Left lung (tissue), 10 donors: Measurements from ENCODE around the gene WDR36. TPM values are rescaled to one million over a fixed set of nuclear protein-coding genes. Genes with fewer than 3 reads are reported as not detected.

Source experiments
- ATAC-seq: fragments of 200-7000 bp; cut with Tn5 transposase; one replicate; pipeline ENCODE4 v1.9.1; 2020; ENCODE audit warnings: moderate library complexity
- DNase-seq, 4 donors: peaks; one replicate each; pipeline ENCODE4 v3.0.0-alpha.2; 2013 to 2020
- H3K27ac ChIP-seq, 2 donors: fragments of 200-600 bp; sonication (generic) in 1 of 2; one replicate each; pipeline versions ENCODE4 v1.5.0 to v1.8.0; 2020 to 2021
- H3K27me3 ChIP-seq, 2 donors: fragments of 200-600 bp; sonication (generic) in 1 of 2; one replicate each; pipeline versions ENCODE4 v1.5.0 to v1.8.0; 2020 to 2021
- H3K36me3 ChIP-seq, 2 donors: fragments of 200-600 bp; sonication (generic) in 1 of 2; one replicate each; pipeline versions ENCODE4 v1.5.0 to v1.8.0; 2020 to 2021
- H3K4me1 ChIP-seq, 2 donors: fragments of 200-600 bp; one replicate each; pipeline ENCODE4 v1.8.0; 2021
- H3K4me3 ChIP-seq, 2 donors: fragments of 200-600 bp; sonication (generic) in 1 of 2; one replicate each; pipeline versions ENCODE4 v1.5.0 to v1.8.0; 2020 to 2021; ENCODE audit warnings: mild to moderate bottlenecking in 1 of 2
- H3K9me3 ChIP-seq, 2 donors: fragments of 200-600 bp; sonication (generic) in 1 of 2; one replicate each; pipeline versions ENCODE4 v1.5.0 to v1.8.0; 2020 to 2021
- CTCF ChIP-seq, 2 donors: fragments of 200-600 bp; sonication (generic) in 1 of 2; IDR thresholded peaks; one replicate each; pipeline versions ENCODE4 v1.5.0 to v1.8.0; 2021; ENCODE audit warnings: antibody characterized with exemption in 2 of 2
- intact Hi-C, 2 donors: fragments of 100-400 bp; cut with DNase I; formaldehyde crosslinking; loops; one replicate each; pipeline versions ENCODE4 v1.11.2 to v1.14.2; 2022
- polyA plus RNA-seq, 6 donors: library from polyadenylated mRNA; unstranded; fragments of 120-200 nt; gene quantifications; one replicate each; pipeline ENCODE4 v1.2.1, GENCODE V29; 2013; ENCODE audit not compliant: insufficient read length in 6 of 6
- total RNA-seq, 2 donors: library from RNA; stranded (reverse); fragmentation: NEBNext Ultra II Directional; extraction: Animal tissue kit (Norgen Biotek cat#: 25700); gene quantifications; one replicate each; pipeline ENCODE4 v1.2.1, GENCODE V29; 2021
- donor health status: DM: no; HTN: yes; CAD: no.
- donor health status: DM: no; HTN: no; CAD: no.

WDR36 gene
- total and polyA plus RNA-seq, 8 donors: 23.1 to 37.9 (median 33.2) TPM

GRCh38 chr5:111126896-111127295 is 34.7 kb downstream of the WDR36 start:
- peaks cover 0 to 63% of the 10 kb centered on the region in 2 donors for H3K36me3 ChIP-seq

GRCh38 chr5:111127453-111128195 is 35.5 kb downstream of the WDR36 start:
- Histone ChIP-seq H3K27ac (no peak overlapping the region), H3K4me3 (no peak overlapping the region), H3K9me3 (no peaks in the 10 kb centered on the region), H3K4me1 (no peaks in the 10 kb centered on the region), H3K36me3 (peaks cover 0 to 56% of the 10 kb centered on the region in 2 donors), H3K27me3 (no peaks in the 10 kb centered on the region)
- TF ChIP-seq CTCF (IDR thresholded peaks at IDR 0.05): no peak
- intact Hi-C loops: no loop called here
- ATAC-seq: no peak
- no peak for DNase-seq

More at GRCh38 chr5:111126896-111127295, 34.7 kb downstream of the WDR36 start:
- intact Hi-C loops: no loop called here
- no peaks in the 10 kb centered on the region for H3K9me3 ChIP-seq
- no peak for TF ChIP-seq CTCF (IDR thresholded peaks at IDR 0.05)
- no peak for DNase-seq
- H3K4me1 ChIP-seq: no peaks in the 10 kb centered on the region
- ATAC-seq: no peak
- H3K27ac ChIP-seq: no peak overlapping the region
- H3K27me3 ChIP-seq: no peaks in the 10 kb centered on the region
- no peak overlapping the region for H3K4me3 ChIP-seq

- Histone ChIP-seq H3K36me3 (peaks cover 0 to 34% of the 10 kb centered on the region in 2 donors), H3K9me3 (no peaks in the 10 kb centered on the region), H3K27ac (no peak overlapping the region), H3K4me3 (no peak overlapping the region), H3K4me1 (no peaks in the 10 kb centered on the region), H3K27me3 (no peaks in the 10 kb centered on the region)
- no peak for DNase-seq
- no peak for TF ChIP-seq CTCF (IDR thresholded peaks at IDR 0.05)
- intact Hi-C loops: no loop called here
- ATAC-seq: no peak
These were observed 37.8 kb downstream of the WDR36 start for GRCh38 chr5:111129938-111130337.

- no peak for TF ChIP-seq CTCF (IDR thresholded peaks at IDR 0.05)
- Histone ChIP-seq H3K4me3 (no peak overlapping the region), H3K4me1 (no peaks in the 10 kb centered on the region), H3K36me3 (peaks cover 0 to 20% of the 10 kb centered on the region in 2 donors), H3K9me3 (no peaks in the 10 kb centered on the region), H3K27me3 (no peaks in the 10 kb centered on the region), H3K27ac (no peak overlapping the region)
- intact Hi-C loops: no loop called here
- no peak for DNase-seq
- no peak for ATAC-seq
These were observed 39.2 kb downstream of the WDR36 start for GRCh38 chr5:111131356-111131755.

- Histone ChIP-seq H3K36me3 (peaks cover 0 to 13% of the 10 kb centered on the region in 2 donors), H3K9me3 (no peaks in the 10 kb centered on the region), H3K4me1 (no peaks in the 10 kb centered on the region), H3K27me3 (no peaks in the 10 kb centered on the region), H3K27ac (no peak overlapping the region), H3K4me3 (no peak overlapping the region)
- DNase-seq (no peak), ATAC-seq (no peak)
- TF ChIP-seq CTCF (IDR thresholded peaks at IDR 0.05): no peak
- intact Hi-C loops: no loop called here
These were observed 39.9 kb downstream of the WDR36 start for GRCh38 chr5:111132076-111132475.
